Hepatocyte (in vitro differentiated cells): ENCODE data around the gene ROR1. TPM values are rescaled to one million over a fixed set of nuclear protein-coding genes. Genes with fewer than 3 reads are reported as not detected.

Experiments used
- DNase-seq: peaks from one replicate; pipeline ENCODE4 v3.0.0-alpha.2; 2016; ENCODE audit warnings: low spot score
- H2AFZ ChIP-seq: fragments of 200-600 bp; sonication (generic); 2 replicates; pipeline ENCODE4 v1.6.0; 2016; ENCODE audit warnings: antibody characterized with exemption, mild to moderate bottlenecking
- H3K27ac ChIP-seq: fragments of 200-600 bp; sonication (generic); 2 replicates; pipeline ENCODE4 v1.5.1; 2016; ENCODE audit warnings: mild to moderate bottlenecking
- H3K27me3 ChIP-seq: fragments of 200-600 bp; sonication (generic); 2 replicates; pipeline ENCODE4 v1.6.1; 2016
- H3K36me3 ChIP-seq: fragments of 200-600 bp; sonication (generic); replicated peaks from 2 replicates; pipeline ENCODE4 v1.5.1; 2016; ENCODE audit warnings: low read depth; ENCODE audit not compliant: insufficient read depth
- H3K4me1 ChIP-seq: fragments of 200-600 bp; sonication (generic); 2 replicates; pipeline ENCODE4 v1.5.1; 2016; ENCODE audit warnings: mild to moderate bottlenecking, moderate library complexity; ENCODE audit not compliant: insufficient read depth
- H3K4me2 ChIP-seq: fragments of 200-600 bp; sonication (generic); 2 replicates; pipeline ENCODE4 v1.6.0; 2016
- H3K4me3 ChIP-seq: fragments of 200-600 bp; sonication (generic); 2 replicates; pipeline ENCODE4 v1.5.1; 2016; ENCODE audit warnings: mild to moderate bottlenecking
- H3K79me2 ChIP-seq: fragments of 200-600 bp; sonication (generic); 2 replicates; pipeline ENCODE4 v1.6.0; 2017; ENCODE audit warnings: mild to moderate bottlenecking
- H3K9me2 ChIP-seq: fragments of 200-600 bp; sonication (generic); replicated peaks from 2 replicates; pipeline ENCODE4 v1.6.0; 2017; ENCODE audit warnings: mild to moderate bottlenecking; ENCODE audit not compliant: insufficient read depth
- H3K9me3 ChIP-seq: fragments of 200-600 bp; sonication (generic); 2 replicates; pipeline ENCODE4 v1.5.1; 2016; ENCODE audit warnings: low read depth, mild to moderate bottlenecking
- H4K20me1 ChIP-seq: fragments of 200-600 bp; sonication (generic); 2 replicates; pipeline ENCODE4 v1.6.0; 2016; ENCODE audit warnings: mild to moderate bottlenecking; ENCODE audit not compliant: insufficient read depth, poor library complexity, severe bottlenecking
- EZH2 ChIP-seq: fragments of 200-600 bp; sonication (generic); IDR thresholded peaks from 2 replicates; pipeline ENCODE4 v1.6.1; 2016; ENCODE audit warnings: antibody characterized with exemption, mild to moderate bottlenecking, borderline replicate concordance
- EZH2phosphoT487 ChIP-seq: fragments of 200-600 bp; sonication (generic); IDR thresholded peaks from one replicate; pipeline ENCODE4 v1.6.1; 2018; ENCODE audit warnings: antibody characterized with exemption, mild to moderate bottlenecking, low read depth, moderate library complexity; ENCODE audit not compliant: unreplicated experiment, severe bottlenecking
- WGBS: methylation state at CpG from one replicate; pipeline ENCODE4 v1.1.6; 2016; ENCODE audit warnings: low lambda C conversion rate; ENCODE audit errors: missing lambda C conversion rate; 5-methylcytosine and 5-hydroxymethylcytosine counted together
- polyA plus RNA-seq: library from polyadenylated mRNA; unstranded; fragments of >200 nt; fragmentation: Nextera tagmentation; extraction: Ambion mirVana; gene quantifications from 2 replicates; pipeline ENCODE4 v1.2.1, GENCODE V29; 2016
- total RNA-seq: library from RNA; depleted of rRNA; stranded (reverse); fragments of >200 nt; gene quantifications from 2 replicates; pipeline ENCODE4 v1.2.3, GENCODE V29; 2014
- TF ChIP-seq, protein P1 (sequence below): fragments of 200-600 bp; sonication (generic); IDR thresholded peaks from 2 replicates; pipeline ENCODE4 v1.5.1; 2016; ENCODE audit warnings: antibody characterized with exemption, mild to moderate bottlenecking; ENCODE audit not compliant: poor library complexity

ROR1 gene
- total and polyA plus RNA-seq, 2 experiments from 2014 or later: 16.4 to 27.7 TPM

DNA sequence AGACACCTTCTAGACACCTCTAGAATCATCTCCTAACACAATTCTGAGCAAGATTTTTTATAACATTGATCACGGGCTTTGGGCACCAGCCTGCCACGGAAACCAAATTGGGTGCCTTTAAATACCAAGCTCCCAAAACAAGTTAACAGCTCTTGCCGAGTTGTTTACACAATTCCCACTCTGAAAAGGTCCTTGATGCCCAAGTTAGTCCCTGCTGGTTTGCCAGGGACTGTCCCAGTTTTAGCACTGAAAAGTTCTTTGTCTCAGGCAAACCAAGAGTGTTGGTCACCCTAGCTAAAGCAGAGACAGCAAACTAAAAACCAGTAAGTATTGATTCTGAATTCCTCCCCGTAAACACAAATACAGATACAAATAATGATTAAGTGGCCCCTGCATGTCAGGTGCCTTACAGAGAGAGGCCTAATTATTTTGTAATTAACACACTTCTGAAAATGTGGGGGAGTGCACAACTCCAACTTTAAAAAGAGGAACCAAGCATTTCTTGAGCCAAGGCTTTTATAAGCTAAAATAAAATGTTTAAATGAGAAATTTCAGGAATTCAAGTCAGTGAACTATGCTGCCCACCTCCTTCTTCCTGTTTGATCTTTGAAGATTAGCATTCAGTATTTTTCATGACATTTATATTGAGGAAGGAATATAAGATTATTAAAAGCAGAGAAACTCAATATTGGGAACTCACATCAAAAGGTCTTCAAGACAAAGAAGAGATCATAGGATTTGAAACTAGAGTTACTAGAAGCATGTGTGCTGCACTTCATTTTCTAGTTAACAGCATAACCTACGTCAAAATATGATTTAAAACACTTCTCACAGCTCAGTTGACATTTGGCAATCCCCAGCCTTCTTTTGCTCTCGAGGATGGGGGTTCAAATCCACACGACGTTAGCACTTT, 420.6 kb downstream of the ROR1 start:
- no peak overlapping the region for H3K4me3 ChIP-seq
- H3K4me2 ChIP-seq: no peak overlapping the region
- H4K20me1 ChIP-seq: no peaks in the 10 kb centered on the region
- H3K27ac ChIP-seq: no peak overlapping the region
- H3K27me3 ChIP-seq: no peaks in the 10 kb centered on the region
- no peak overlapping the region for H2AFZ ChIP-seq
- WGBS: 55% methylated on average over 8 of the region's 8 CpGs
- no peaks in the 10 kb centered on the region for H3K9me3 ChIP-seq
- no peaks in the 10 kb centered on the region for H3K9me2 ChIP-seq
- no peaks in the 10 kb centered on the region for H3K4me1 ChIP-seq
- no peak for DNase-seq
- no peaks in the 10 kb centered on the region for H3K36me3 ChIP-seq
- no peaks in the 10 kb centered on the region for H3K79me2 ChIP-seq
- TF ChIP-seq EZH2 (no peak), EZH2phosphoT487 (no peak)
- TF ChIP-seq, protein P1, sequence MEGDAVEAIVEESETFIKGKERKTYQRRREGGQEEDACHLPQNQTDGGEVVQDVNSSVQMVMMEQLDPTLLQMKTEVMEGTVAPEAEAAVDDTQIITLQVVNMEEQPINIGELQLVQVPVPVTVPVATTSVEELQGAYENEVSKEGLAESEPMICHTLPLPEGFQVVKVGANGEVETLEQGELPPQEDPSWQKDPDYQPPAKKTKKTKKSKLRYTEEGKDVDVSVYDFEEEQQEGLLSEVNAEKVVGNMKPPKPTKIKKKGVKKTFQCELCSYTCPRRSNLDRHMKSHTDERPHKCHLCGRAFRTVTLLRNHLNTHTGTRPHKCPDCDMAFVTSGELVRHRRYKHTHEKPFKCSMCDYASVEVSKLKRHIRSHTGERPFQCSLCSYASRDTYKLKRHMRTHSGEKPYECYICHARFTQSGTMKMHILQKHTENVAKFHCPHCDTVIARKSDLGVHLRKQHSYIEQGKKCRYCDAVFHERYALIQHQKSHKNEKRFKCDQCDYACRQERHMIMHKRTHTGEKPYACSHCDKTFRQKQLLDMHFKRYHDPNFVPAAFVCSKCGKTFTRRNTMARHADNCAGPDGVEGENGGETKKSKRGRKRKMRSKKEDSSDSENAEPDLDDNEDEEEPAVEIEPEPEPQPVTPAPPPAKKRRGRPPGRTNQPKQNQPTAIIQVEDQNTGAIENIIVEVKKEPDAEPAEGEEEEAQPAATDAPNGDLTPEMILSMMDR: no peak

- Histone ChIP-seq H4K20me1 (no peaks in the 10 kb centered on the region), H2AFZ (no peak overlapping the region), H3K27ac (no peak overlapping the region), H3K79me2 (no peaks in the 10 kb centered on the region), H3K9me3 (no peaks in the 10 kb centered on the region), H3K4me3 (no peak overlapping the region), H3K36me3 (no peaks in the 10 kb centered on the region), H3K27me3 (no peaks in the 10 kb centered on the region), H3K4me2 (no peak overlapping the region), H3K9me2 (no peaks in the 10 kb centered on the region), H3K4me1 (no peaks in the 10 kb centered on the region)
- WGBS: 52% methylated on average over 1 of the region's 1 CpG
- TF ChIP-seq, protein P1: no peak
- TF ChIP-seq EZH2: no peak
- DNase-seq: no peak
These were observed 421.2 kb downstream of the ROR1 start for GRCh38 chr1:64195081-64195395.

- Histone ChIP-seq H3K27ac (no peak overlapping the region), H3K4me3 (no peak overlapping the region), H3K4me1 (no peaks in the 10 kb centered on the region), H3K9me2 (no peaks in the 10 kb centered on the region), H3K36me3 (no peaks in the 10 kb centered on the region), H3K79me2 (no peaks in the 10 kb centered on the region), H3K9me3 (no peaks in the 10 kb centered on the region), H4K20me1 (no peaks in the 10 kb centered on the region), H2AFZ (no peak overlapping the region), H3K27me3 (no peaks in the 10 kb centered on the region), H3K4me2 (no peak overlapping the region)
- no peak for TF ChIP-seq EZH2
- TF ChIP-seq, protein P1: no peak
- TF ChIP-seq EZH2phosphoT487: no peak
- WGBS: 83% methylated on average over 8 of the region's 8 CpGs
- no peak for DNase-seq
These were observed 422.5 kb downstream of the ROR1 start for GRCh38 chr1:64196074-64196870.
